ENCODE data around the gene MMP1. TPM values are rescaled to one million over a fixed set of nuclear protein-coding genes. Genes with fewer than 3 reads are reported as not detected.

MMP1 gene
- total RNA-seq, 2 donors from 2014 or later: 0.71 TPM; not detected in 1

DNA sequence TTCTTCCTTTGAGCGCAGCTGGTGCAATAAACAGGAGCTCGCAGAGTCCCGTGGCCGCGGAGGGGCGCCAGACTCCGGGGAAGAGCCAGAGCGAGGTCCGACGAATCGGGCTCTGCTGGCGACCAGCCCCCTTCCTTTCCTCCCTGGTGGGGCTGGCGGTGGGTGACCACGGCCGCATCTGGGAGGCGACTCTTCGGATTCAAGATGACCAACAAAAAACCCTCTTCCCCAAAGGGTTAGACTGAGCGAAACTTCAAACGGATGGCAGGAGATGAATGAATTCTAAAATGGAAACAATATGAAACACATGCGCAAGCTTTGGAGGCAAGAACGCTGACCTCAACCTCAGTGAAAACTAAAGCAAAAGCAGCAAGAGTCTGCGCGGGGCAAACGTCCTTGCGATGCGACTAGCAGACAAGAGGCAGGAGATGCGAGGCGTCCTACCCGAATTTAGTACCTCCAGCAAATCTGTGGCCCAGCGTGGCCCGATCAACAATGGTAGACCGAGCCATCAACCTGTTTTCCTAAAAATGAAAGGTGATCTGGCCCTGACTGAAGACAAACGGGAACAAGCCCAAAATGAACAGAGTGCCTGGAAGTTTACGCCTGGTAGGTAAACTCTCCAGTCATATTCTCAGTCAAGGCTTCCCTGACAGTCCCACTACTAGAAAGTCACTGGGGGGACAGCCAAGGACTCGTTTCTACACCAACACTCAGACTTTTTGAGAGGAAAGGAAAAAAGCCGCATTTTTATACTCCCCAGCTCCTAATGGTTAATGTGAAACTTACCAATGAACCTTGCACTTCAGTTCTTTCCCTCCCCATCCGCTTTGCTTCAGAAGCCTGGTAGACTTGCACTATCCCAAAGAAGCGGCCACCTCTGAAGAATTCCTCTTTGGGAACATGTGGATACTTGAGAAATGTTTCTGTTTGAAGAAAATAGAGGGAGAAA, 33.8 kb upstream of the MMP1 start:
- Histone ChIP-seq H3K9me3 (no peaks in the 10 kb centered on the region), H3K36me3 (no peaks in the 10 kb centered on the region), H3K4me1 (ENCODE audit: control insufficient read depth in 1 of 2, low read depth in 2 of 2) (no peaks in the 10 kb centered on the region), H3K4me3 (peak overlapping the region; percentile 63), H3K27ac (no peak overlapping the region), H3K27me3 (replicated peaks; ENCODE audit: insufficient read depth) (no peaks in the 10 kb centered on the region)
- ATAC-seq (ENCODE audit: insufficient number of reproducible peaks, low FRiP score, low read depth) (no peak), DNase-seq (ENCODE audit: low spot score) (no peak)
- TF ChIP-seq, protein P1, sequence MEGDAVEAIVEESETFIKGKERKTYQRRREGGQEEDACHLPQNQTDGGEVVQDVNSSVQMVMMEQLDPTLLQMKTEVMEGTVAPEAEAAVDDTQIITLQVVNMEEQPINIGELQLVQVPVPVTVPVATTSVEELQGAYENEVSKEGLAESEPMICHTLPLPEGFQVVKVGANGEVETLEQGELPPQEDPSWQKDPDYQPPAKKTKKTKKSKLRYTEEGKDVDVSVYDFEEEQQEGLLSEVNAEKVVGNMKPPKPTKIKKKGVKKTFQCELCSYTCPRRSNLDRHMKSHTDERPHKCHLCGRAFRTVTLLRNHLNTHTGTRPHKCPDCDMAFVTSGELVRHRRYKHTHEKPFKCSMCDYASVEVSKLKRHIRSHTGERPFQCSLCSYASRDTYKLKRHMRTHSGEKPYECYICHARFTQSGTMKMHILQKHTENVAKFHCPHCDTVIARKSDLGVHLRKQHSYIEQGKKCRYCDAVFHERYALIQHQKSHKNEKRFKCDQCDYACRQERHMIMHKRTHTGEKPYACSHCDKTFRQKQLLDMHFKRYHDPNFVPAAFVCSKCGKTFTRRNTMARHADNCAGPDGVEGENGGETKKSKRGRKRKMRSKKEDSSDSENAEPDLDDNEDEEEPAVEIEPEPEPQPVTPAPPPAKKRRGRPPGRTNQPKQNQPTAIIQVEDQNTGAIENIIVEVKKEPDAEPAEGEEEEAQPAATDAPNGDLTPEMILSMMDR (IDR thresholded peaks at IDR 0.05): peak; percentile 11

DNA sequence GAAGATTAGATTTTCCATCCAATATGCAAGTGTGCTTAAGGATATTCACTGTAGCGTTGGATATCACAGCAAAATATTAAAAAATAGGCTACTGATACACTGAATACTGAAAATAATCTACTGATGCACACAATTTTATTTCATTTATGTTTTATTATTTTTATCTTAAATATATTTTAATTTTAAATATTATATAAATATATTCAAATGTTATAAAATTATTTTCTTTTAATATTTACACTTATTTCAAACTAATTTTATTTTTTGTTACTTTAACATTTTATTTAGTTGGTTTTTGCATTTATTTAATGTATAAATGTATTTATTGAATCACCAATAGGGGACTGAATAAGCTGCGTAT, 33.1 kb upstream of the MMP1 start:
- TF ChIP-seq, protein P1 (IDR thresholded peaks at IDR 0.05): no peak
- Histone ChIP-seq H3K36me3 (no peaks in the 10 kb centered on the region), H3K4me1 (ENCODE audit: control insufficient read depth in 1 of 2, low read depth in 2 of 2) (no peaks in the 10 kb centered on the region), H3K27ac (no peak overlapping the region), H3K4me3 (no peak overlapping the region), H3K9me3 (no peaks in the 10 kb centered on the region), H3K27me3 (replicated peaks; ENCODE audit: insufficient read depth) (no peaks in the 10 kb centered on the region)
- no peak for ATAC-seq (ENCODE audit: insufficient number of reproducible peaks, low FRiP score, low read depth)
- no peak for DNase-seq (ENCODE audit: low spot score)

DNA sequence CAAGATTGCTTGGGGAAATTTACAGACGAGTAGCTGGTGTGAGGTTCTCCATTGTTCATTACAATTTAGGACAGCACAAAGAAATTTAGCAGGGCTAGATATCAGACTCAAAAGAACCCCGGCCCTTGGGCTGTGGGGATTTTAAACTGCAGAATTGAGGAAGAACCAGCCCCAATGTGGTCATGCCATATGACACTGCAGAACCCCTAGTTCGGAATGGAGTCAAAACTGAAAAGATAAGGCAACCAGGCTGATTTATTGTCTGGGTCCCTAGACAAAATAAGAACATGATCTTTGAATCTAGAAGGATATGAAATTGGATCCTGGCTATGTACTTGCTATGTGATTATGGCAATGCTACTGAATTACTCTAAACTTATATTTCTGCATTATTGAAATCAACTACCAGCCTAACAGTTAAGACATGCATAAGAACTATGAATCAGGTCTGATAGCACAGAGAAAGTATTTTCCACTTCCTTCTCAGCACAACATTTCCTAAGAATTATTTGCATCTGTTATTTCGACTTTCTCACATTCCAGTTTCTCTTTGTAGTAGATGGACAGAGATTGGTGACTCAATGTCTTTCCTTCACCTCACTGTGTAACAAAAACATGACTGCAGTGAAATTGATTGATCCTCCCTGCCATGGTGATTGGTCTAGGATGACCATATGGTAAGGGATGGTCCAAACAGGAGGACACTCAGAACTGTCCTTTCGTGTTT, 32.2 kb upstream of the MMP1 start:
- Histone ChIP-seq H3K4me1 (ENCODE audit: control insufficient read depth in 1 of 2, low read depth in 2 of 2) (no peaks in the 10 kb centered on the region), H3K27ac (no peak overlapping the region), H3K4me3 (no peak overlapping the region), H3K9me3 (no peaks in the 10 kb centered on the region), H3K36me3 (no peaks in the 10 kb centered on the region), H3K27me3 (replicated peaks; ENCODE audit: insufficient read depth) (no peaks in the 10 kb centered on the region)
- DNase-seq (ENCODE audit: low spot score): no peak
- no peak for ATAC-seq (ENCODE audit: insufficient number of reproducible peaks, low FRiP score, low read depth)
- TF ChIP-seq, protein P1 (IDR thresholded peaks at IDR 0.05): no peak

DNA sequence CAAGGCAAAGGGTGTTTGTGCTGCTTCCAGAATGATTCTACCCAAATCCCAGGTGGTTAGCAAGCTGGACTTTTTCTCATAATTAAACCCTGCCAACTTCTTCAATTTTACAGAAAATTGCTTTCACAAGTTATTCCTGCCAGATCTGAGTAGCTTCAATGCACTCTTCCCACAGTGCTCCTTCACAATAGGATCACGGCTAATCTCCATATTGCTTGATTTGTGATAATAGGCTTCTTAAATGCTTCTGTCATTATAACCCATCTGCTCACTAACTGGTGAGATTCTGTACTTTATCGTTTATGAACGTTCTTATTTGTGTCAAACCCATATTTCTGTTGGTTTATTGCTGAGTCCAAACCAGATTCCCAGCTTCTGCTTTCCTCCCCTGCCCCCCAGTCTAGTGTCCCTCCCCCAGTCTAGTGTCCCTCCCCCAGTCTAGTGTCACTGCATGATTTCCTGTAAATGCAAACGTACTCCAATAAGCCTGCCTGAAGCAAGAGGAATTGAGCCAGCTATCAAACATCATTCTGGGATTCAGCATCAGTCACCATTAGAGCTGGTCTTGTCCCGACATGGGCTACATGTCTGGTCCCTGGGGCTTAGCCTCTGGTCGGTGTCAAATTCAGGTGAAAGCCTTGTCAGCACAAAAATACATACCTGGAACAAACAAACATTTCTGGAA, 31.5 kb upstream of the MMP1 start:
- TF ChIP-seq, protein P1 (IDR thresholded peaks at IDR 0.05): no peak
- Histone ChIP-seq H3K36me3 (no peaks in the 10 kb centered on the region), H3K27me3 (replicated peaks; ENCODE audit: insufficient read depth) (no peaks in the 10 kb centered on the region), H3K27ac (no peak overlapping the region), H3K4me3 (no peak overlapping the region), H3K4me1 (ENCODE audit: control insufficient read depth in 1 of 2, low read depth in 2 of 2) (no peaks in the 10 kb centered on the region), H3K9me3 (no peaks in the 10 kb centered on the region)
- no peak for DNase-seq (ENCODE audit: low spot score)
- ATAC-seq (ENCODE audit: insufficient number of reproducible peaks, low FRiP score, low read depth): no peak

DNA sequence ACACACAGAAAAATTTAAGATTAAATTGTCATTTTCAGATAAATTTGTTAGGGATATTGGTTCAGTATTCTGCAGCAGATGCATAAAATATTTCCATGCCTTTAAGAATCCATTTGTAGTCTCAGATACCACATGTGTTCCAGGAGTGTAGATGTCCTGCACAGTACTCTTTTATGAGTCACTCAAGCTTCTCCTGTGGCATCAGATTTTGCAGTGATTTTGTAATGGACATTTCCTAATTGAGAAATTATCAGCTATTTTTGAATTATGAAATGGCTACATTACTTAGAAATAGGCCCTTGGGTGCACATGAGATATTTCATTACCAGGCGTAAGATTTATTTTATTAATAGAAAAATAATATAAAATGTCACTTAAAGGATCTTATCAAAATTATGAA, 26.6 kb upstream of the MMP1 start:
- H3K4me1 ChIP-seq (ENCODE audit: control insufficient read depth in 1 of 2, low read depth in 2 of 2): no peaks in the 10 kb centered on the region
- H3K36me3 ChIP-seq: no peaks in the 10 kb centered on the region
- H3K27me3 ChIP-seq (replicated peaks; ENCODE audit: insufficient read depth): no peaks in the 10 kb centered on the region
- TF ChIP-seq, protein P1 (IDR thresholded peaks at IDR 0.05): no peak
- DNase-seq (ENCODE audit: low spot score): no peak
- ATAC-seq (ENCODE audit: insufficient number of reproducible peaks, low FRiP score, low read depth): no peak
- no peak overlapping the region for H3K4me3 ChIP-seq
- no peak overlapping the region for H3K27ac ChIP-seq
- no peaks in the 10 kb centered on the region for H3K9me3 ChIP-seq
